ENCODE data around the gene ZBTB12. TPM values are rescaled to one million over a fixed set of nuclear protein-coding genes. Genes with fewer than 3 reads are reported as not detected.
A peak's percentile ranks its signal among the peaks of the same experiment; 100 is the strongest.

The ZBTB12 gene
- total and polyA plus RNA-seq, 2 of the 13 experiments (the other 11 are each of a cell fraction or from before 2014, with no cell fraction given): 4.8 to 6.0 TPM

DNA sequence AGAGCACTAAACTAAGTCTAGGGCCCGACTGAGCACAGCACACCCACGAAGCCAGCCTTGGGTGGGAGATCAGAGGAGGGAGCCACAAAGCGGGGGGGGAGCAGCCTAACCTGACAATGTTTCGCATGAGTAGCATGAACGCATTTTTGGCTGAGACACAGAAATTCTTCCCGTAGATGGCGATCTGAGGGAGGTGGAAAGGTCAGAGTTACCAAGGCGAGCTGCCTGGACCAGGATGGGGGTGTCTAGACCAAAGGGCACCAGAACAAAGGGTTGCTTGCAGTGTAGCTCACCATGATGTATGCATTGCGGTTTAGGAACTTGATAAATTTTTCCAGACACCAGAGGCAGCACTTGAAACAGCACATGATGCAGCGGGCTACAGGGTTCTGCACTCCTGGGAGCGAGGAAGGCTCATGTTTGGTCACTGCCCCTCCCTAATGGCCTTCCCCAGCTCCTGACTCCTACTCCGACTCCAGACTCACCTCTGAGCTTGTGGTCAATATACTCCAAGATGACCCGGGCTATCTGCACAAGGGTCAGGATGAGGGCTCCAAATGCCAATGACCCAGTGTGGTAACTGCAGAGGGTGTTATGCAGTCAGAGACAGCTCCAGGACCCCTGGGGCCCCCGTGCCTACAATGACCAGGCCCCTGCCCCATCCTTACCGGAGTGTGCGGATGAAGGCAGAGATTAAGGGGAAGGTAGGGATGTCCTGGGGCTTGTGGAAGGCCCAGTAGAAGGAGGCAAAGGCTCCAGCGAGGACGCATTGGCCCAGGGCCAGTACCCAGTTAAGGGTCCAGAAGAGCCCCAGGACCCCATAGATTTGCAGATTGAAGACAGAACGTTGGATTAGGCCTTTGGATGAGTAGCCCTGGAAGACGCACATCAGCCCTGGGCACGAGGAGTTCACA lies 36.4 kb downstream of the ZBTB12 start (continued):
- TF ChIP-seq, protein P1, sequence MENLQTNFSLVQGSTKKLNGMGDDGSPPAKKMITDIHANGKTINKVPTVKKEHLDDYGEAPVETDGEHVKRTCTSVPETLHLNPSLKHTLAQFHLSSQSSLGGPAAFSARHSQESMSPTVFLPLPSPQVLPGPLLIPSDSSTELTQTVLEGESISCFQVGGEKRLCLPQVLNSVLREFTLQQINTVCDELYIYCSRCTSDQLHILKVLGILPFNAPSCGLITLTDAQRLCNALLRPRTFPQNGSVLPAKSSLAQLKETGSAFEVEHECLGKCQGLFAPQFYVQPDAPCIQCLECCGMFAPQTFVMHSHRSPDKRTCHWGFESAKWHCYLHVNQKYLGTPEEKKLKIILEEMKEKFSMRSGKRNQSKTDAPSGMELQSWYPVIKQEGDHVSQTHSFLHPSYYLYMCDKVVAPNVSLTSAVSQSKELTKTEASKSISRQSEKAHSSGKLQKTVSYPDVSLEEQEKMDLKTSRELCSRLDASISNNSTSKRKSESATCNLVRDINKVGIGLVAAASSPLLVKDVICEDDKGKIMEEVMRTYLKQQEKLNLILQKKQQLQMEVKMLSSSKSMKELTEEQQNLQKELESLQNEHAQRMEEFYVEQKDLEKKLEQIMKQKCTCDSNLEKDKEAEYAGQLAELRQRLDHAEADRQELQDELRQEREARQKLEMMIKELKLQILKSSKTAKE (CRISPR knock-in tag; IDR thresholded peaks at IDR 0.05; ENCODE audit: borderline replicate concordance): peak; percentile 71; the same call in 1 of the 2 replicates
- peak; percentile 99 for TF ChIP-seq PPARG (CRISPR knock-in tag; conservative IDR thresholded peaks at IDR 0.05)
- TF ChIP-seq ZNF878 (CRISPR knock-in tag; IDR thresholded peaks at IDR 0.05): no peak
- no peak; the same call in 1 of the 2 replicates for TF ChIP-seq TBX3 (IDR thresholded peaks at IDR 0.05; ENCODE audit: borderline replicate concordance)
- TF ChIP-seq GATAD2A (CRISPR knock-in tag; IDR thresholded peaks at IDR 0.05): peak; percentile 94
- TF ChIP-seq, protein P2, sequence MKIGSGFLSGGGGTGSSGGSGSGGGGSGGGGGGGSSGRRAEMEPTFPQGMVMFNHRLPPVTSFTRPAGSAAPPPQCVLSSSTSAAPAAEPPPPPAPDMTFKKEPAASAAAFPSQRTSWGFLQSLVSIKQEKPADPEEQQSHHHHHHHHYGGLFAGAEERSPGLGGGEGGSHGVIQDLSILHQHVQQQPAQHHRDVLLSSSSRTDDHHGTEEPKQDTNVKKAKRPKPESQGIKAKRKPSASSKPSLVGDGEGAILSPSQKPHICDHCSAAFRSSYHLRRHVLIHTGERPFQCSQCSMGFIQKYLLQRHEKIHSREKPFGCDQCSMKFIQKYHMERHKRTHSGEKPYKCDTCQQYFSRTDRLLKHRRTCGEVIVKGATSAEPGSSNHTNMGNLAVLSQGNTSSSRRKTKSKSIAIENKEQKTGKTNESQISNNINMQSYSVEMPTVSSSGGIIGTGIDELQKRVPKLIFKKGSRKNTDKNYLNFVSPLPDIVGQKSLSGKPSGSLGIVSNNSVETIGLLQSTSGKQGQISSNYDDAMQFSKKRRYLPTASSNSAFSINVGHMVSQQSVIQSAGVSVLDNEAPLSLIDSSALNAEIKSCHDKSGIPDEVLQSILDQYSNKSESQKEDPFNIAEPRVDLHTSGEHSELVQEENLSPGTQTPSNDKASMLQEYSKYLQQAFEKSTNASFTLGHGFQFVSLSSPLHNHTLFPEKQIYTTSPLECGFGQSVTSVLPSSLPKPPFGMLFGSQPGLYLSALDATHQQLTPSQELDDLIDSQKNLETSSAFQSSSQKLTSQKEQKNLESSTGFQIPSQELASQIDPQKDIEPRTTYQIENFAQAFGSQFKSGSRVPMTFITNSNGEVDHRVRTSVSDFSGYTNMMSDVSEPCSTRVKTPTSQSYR (CRISPR knock-in tag; IDR thresholded peaks at IDR 0.05; ENCODE audit: borderline replicate concordance): peak; percentile 92
- peak; percentile 19; the same call in 1 of the 2 replicates for TF ChIP-seq MAZ (IDR thresholded peaks at IDR 0.05; ENCODE audit: borderline replicate concordance, low read depth, low read length)
- peak; percentile 76 for TF ChIP-seq MAZ (CRISPR knock-in tag; IDR thresholded peaks at IDR 0.05; ENCODE audit: low read depth)
- TF ChIP-seq, protein P3, sequence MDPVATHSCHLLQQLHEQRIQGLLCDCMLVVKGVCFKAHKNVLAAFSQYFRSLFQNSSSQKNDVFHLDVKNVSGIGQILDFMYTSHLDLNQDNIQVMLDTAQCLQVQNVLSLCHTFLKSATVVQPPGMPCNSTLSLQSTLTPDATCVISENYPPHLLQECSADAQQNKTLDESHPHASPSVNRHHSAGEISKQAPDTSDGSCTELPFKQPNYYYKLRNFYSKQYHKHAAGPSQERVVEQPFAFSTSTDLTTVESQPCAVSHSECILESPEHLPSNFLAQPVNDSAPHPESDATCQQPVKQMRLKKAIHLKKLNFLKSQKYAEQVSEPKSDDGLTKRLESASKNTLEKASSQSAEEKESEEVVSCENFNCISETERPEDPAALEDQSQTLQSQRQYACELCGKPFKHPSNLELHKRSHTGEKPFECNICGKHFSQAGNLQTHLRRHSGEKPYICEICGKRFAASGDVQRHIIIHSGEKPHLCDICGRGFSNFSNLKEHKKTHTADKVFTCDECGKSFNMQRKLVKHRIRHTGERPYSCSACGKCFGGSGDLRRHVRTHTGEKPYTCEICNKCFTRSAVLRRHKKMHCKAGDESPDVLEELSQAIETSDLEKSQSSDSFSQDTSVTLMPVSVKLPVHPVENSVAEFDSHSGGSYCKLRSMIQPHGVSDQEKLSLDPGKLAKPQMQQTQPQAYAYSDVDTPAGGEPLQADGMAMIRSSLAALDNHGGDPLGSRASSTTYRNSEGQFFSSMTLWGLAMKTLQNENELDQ (CRISPR knock-in tag; IDR thresholded peaks at IDR 0.05; ENCODE audit: borderline replicate concordance): no peak
- TF ChIP-seq, protein P4, sequence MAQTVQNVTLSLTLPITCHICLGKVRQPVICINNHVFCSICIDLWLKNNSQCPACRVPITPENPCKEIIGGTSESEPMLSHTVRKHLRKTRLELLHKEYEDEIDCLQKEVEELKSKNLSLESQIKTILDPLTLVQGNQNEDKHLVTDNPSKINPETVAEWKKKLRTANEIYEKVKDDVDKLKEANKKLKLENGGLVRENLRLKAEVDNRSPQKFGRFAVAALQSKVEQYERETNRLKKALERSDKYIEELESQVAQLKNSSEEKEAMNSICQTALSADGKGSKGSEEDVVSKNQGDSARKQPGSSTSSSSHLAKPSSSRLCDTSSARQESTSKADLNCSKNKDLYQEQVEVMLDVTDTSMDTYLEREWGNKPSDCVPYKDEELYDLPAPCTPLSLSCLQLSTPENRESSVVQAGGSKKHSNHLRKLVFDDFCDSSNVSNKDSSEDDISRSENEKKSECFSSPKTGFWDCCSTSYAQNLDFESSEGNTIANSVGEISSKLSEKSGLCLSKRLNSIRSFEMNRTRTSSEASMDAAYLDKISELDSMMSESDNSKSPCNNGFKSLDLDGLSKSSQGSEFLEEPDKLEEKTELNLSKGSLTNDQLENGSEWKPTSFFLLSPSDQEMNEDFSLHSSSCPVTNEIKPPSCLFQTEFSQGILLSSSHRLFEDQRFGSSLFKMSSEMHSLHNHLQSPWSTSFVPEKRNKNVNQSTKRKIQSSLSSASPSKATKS (CRISPR knock-in tag; IDR thresholded peaks at IDR 0.05): no peak

All from HepG2 (cell line).